MM.1S (cell line): ENCODE results near the gene RUNX2.

Experiments used
- CTCF ChIP-seq: fragments of 300-600 bp; sonication (generic); IDR thresholded peaks from 2 replicates; pipeline ENCODE4 v1.5.1; 2016; ENCODE audit warnings: antibody characterized with exemption, low read length, mixed read lengths
- EZH2 ChIP-seq: fragments of 300-600 bp; sonication (generic); optimal IDR thresholded peaks from 2 replicates; pipeline ENCODE3; 2017; ENCODE audit warnings: low read depth, mild to moderate bottlenecking, antibody characterized with exemption, low read length, mixed read lengths

DNA sequence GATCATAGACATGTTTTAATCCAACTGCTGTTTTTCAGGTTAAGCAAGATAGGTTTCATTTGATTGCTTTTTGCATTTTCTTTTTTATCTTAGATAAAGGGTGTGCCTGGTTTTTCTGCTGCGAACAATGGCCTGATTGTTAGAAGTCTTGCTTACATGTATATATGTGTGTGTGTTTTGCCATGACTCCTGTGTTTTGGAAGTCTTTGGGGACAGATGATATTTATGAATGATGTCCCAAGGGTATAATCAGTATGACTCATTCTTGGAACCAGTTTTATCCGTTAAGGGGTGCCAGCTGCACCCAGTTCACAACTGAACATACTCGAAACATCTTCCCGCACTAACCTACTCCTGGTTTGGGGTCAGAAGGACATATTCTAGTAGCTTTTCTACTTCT lies 279.7 kb downstream of the RUNX2 start:
- no peak for TF ChIP-seq CTCF
- no peak for TF ChIP-seq EZH2
